Mesothelial cell of epicardium (in vitro differentiated cells): ENCODE measurements around the gene SOBP. TPM values are rescaled to one million over a fixed set of nuclear protein-coding genes. Genes with fewer than 3 reads are reported as not detected.

Experiments used
- DNase-seq, 2 experiments: peaks; one replicate each; pipeline ENCODE4 v3.0.0; 2021; ENCODE audit warnings: low spot score in 2 of 2; ENCODE audit not compliant: unreplicated experiment in 2 of 2
- H3K27ac Mint-ChIP-seq: 2 replicates; pipeline ENCODE4 v1.8.0; 2021; ENCODE audit warnings: mixed read lengths
- H3K27me3 Mint-ChIP-seq: 2 replicates; pipeline ENCODE4 v1.8.0; 2021; ENCODE audit warnings: low read depth, mixed read lengths
- H3K36me3 Mint-ChIP-seq: 2 replicates; pipeline ENCODE4 v1.8.0; 2021; ENCODE audit warnings: mixed read lengths
- H3K4me1 Mint-ChIP-seq: 2 replicates; pipeline ENCODE4 v1.8.0; 2021; ENCODE audit warnings: mixed read lengths
- H3K4me3 Mint-ChIP-seq: 2 replicates; pipeline ENCODE4 v1.8.0; 2021; ENCODE audit warnings: mild to moderate bottlenecking, moderate library complexity, mixed read lengths
- H3K9me3 Mint-ChIP-seq: 2 replicates; pipeline ENCODE4 v1.8.0; 2021; ENCODE audit warnings: mixed read lengths
- CTCF ChIP-seq: fragments of 200-600 bp; sonication (generic); IDR thresholded peaks from one replicate; pipeline ENCODE4 v1.5.0; 2021; ENCODE audit warnings: antibody characterized with exemption; ENCODE audit not compliant: unreplicated experiment
- total RNA-seq: library from RNA; stranded (reverse); gene quantifications from 3 replicates; pipeline ENCODE4 v1.2.1, GENCODE V29; 2021

Gene SOBP
- 7.6 to 8.8 TPM (median 7.6 TPM) in 3 replicates for total RNA-seq

GRCh38 chr6:107489636-107490565 lies at the start of gene SOBP:
Gene SOBP, plus strand, starts transcription at chr6:107490117. Its CDS starts 500 bp downstream, at chr6:107490617.
- peak; percentile 48 to 64 for DNase-seq
- Mint-ChIP-seq H3K27ac (peak within 1 kb of the TSS; percentile 58), H3K4me1 (peaks cover 25% of the 10 kb centered on the region), H3K27me3 (peaks cover 61% of the 10 kb centered on the region), H3K4me3 (peak within 1 kb of the TSS; percentile 78), H3K9me3 (no peaks in the 10 kb centered on the region), H3K36me3 (no peaks in the 10 kb centered on the region)
- no peak for TF ChIP-seq CTCF

- Mint-ChIP-seq H3K27me3 (no peaks in the 10 kb centered on the region), H3K4me1 (peaks cover 9% of the 10 kb centered on the region), H3K27ac (no peak overlapping the region), H3K4me3 (no peak overlapping the region), H3K9me3 (no peaks in the 10 kb centered on the region), H3K36me3 (peaks cover 4% of the 10 kb centered on the region)
- DNase-seq = no peak
- no peak for TF ChIP-seq CTCF
Observed at GRCh38 chr6:107440936-107441335, 49.0 kb upstream of the SOBP start.

GRCh38 chr6:107441682-107442081 lies 48.2 kb upstream of the SOBP start:
- peaks cover 9% of the 10 kb centered on the region for H3K4me1 Mint-ChIP-seq
- DNase-seq = no peak
- H3K4me3 Mint-ChIP-seq = no peak overlapping the region
- no peak for TF ChIP-seq CTCF
- H3K27ac Mint-ChIP-seq = no peak overlapping the region
- no peaks in the 10 kb centered on the region for H3K27me3 Mint-ChIP-seq
- peaks cover 7% of the 10 kb centered on the region for H3K36me3 Mint-ChIP-seq
- H3K9me3 Mint-ChIP-seq = peaks cover 2% of the 10 kb centered on the region

GRCh38 chr6:107442938-107443607 lies 46.8 kb upstream of the SOBP start:
- no peak for DNase-seq
- Mint-ChIP-seq H3K27me3 (no peaks in the 10 kb centered on the region), H3K9me3 (peaks cover 12% of the 10 kb centered on the region), H3K4me3 (no peak overlapping the region), H3K4me1 (peaks cover 7% of the 10 kb centered on the region), H3K27ac (no peak overlapping the region), H3K36me3 (peaks cover 16% of the 10 kb centered on the region)
- no peak for TF ChIP-seq CTCF

GRCh38 chr6:107443608-107444267 lies 46.2 kb upstream of the SOBP start:
- Mint-ChIP-seq H3K9me3 (peaks cover 19% of the 10 kb centered on the region), H3K4me3 (no peak overlapping the region), H3K36me3 (peaks cover 22% of the 10 kb centered on the region), H3K27me3 (no peaks in the 10 kb centered on the region), H3K27ac (no peak overlapping the region), H3K4me1 (peaks cover 7% of the 10 kb centered on the region)
- no peak for DNase-seq
- TF ChIP-seq CTCF = no peak
